Keratinocyte (primary cell): ENCODE data around the gene RIT2. TPM values are rescaled to one million over a fixed set of nuclear protein-coding genes. Genes with fewer than 3 reads are reported as not detected.

Experiments
- DNase-seq: peaks from one replicate; pipeline ENCODE4 v3.0.0-alpha.2; 2011; ENCODE audit warnings: low read depth, missing footprints, low spot score
- FAIRE-seq: peaks from 2 replicates; lab custom pipeline; 2011; peaks lifted over from hg19 to GRCh38; lab: Jason Lieb, UNC
- H2AFZ ChIP-seq: 2 replicates; pipeline ENCODE4 v1.6.0; 2012; ENCODE audit warnings: low read length, control low read depth, inconsistent platforms; ENCODE audit not compliant: control insufficient read depth
- H3K27ac ChIP-seq: 2 replicates; pipeline ENCODE4 v1.5.1; 2011; ENCODE audit warnings: low read length; ENCODE audit not compliant: control insufficient read depth, insufficient read depth
- H3K27me3 ChIP-seq: 3 replicates; pipeline ENCODE4 v1.6.0; 2011; ENCODE audit warnings: low read length; ENCODE audit not compliant: control insufficient read depth, insufficient read depth; ENCODE audit errors: extremely low read depth
- H3K36me3 ChIP-seq, 2 experiments: 2 replicates in 1 of 2; 3 replicates in 1 of 2; pipeline ENCODE4 v1.5.1; 2011; ENCODE audit warnings: low read length in 2 of 2, mild to moderate bottlenecking in 1 of 2; ENCODE audit not compliant: control insufficient read depth in 2 of 2, insufficient read depth in 2 of 2; ENCODE audit errors: extremely low read depth in 1 of 2
- H3K4me1 ChIP-seq: 3 replicates; pipeline ENCODE4 v1.5.1; 2011; ENCODE audit warnings: low read length; ENCODE audit not compliant: control insufficient read depth, insufficient read depth; ENCODE audit errors: extremely low read depth
- H3K4me2 ChIP-seq: 3 replicates; pipeline ENCODE4 v1.6.0; 2011; ENCODE audit warnings: low read depth, low read length; ENCODE audit not compliant: control insufficient read depth, insufficient read depth; ENCODE audit errors: extremely low read depth
- H3K4me3 ChIP-seq, 3 experiments: fragments of 200-600 bp in 1 of 3; sonication (generic) in 1 of 3; 2 replicates in 2 of 3; 3 replicates in 1 of 3; pipeline ENCODE4 v1.5.1; 2011 to 2016; ENCODE audit warnings: low read length in 3 of 3, mild to moderate bottlenecking in 3 of 3, control low read depth in 2 of 3, inconsistent platforms in 1 of 3, low read depth in 1 of 3, mixed read lengths in 1 of 3, mixed run types in 1 of 3, moderate library complexity in 1 of 3; ENCODE audit not compliant: control insufficient read depth in 2 of 3, insufficient read depth in 2 of 3; ENCODE audit errors: extremely low read depth in 1 of 3
- H3K79me2 ChIP-seq: 2 replicates; pipeline ENCODE4 v1.6.0; 2012; ENCODE audit warnings: low read length; ENCODE audit not compliant: control insufficient read depth, insufficient read depth
- H3K9ac ChIP-seq: 3 replicates; pipeline ENCODE4 v1.6.0; 2011; ENCODE audit warnings: low read length; ENCODE audit not compliant: control insufficient read depth, insufficient read depth; ENCODE audit errors: extremely low read depth
- H3K9me1 ChIP-seq: 3 replicates; pipeline ENCODE4 v1.6.0; 2011; ENCODE audit warnings: low read length; ENCODE audit not compliant: control insufficient read depth, insufficient read depth; ENCODE audit errors: extremely low read depth
- H3K9me3 ChIP-seq: 2 replicates; pipeline ENCODE4 v1.5.1; 2012; ENCODE audit warnings: low read depth, low read length; ENCODE audit not compliant: control insufficient read depth
- H4K20me1 ChIP-seq: 3 replicates; pipeline ENCODE4 v1.6.0; 2011; ENCODE audit warnings: low read length; ENCODE audit not compliant: control insufficient read depth, insufficient read depth; ENCODE audit errors: extremely low read depth
- CTCF ChIP-seq, 3 experiments: IDR thresholded peaks in 1 of 3; conservative IDR thresholded peaks in 1 of 3; optimal IDR thresholded peaks in 1 of 3; 2 replicates in 2 of 3; 3 replicates in 1 of 3; pipeline versions ENCODE3 to v1.5.1; 2011; ENCODE audit warnings: low read length in 3 of 3, mild to moderate bottlenecking in 3 of 3, moderate library complexity in 2 of 3, control low read depth in 1 of 3, inconsistent platforms in 1 of 3; ENCODE audit not compliant: insufficient read depth in 2 of 3; ENCODE audit errors: extremely low read depth in 1 of 3
- EZH2 ChIP-seq: IDR thresholded peaks from one replicate; pipeline ENCODE4 v1.6.1; 2012; ENCODE audit warnings: inconsistent platforms, mild to moderate bottlenecking, low read length, moderate library complexity
- dilution Hi-C: fragments of 300-500 bp; cut with MboI; formaldehyde crosslinking; loops from one replicate; pipeline ENCODE4 v1.7.0; 2020; ENCODE audit warnings: low sequenced_read_pairs; ENCODE audit not compliant: extremely low pct_ligation_motif_present
- polyA minus RNA-seq, 3 experiments: library from RNA; depleted of rRNA, polyadenylated mRNA; stranded (reverse); fragments of >200 nt; gene quantifications; 1 replicate in 1 of 3; 2 replicates in 1 of 3; 3 replicates in 1 of 3; pipeline ENCODE4 v1.2.3, GENCODE V29; 2011
- polyA plus RNA-seq, 5 experiments: library from polyadenylated mRNA; depleted of rRNA in 3 of 5; stranded (reverse) in 3 of 5; stranded (forward) in 1 of 5; unstranded in 1 of 5; fragments of >200 nt; gene quantifications; 1 replicate in 1 of 5; 2 replicates in 3 of 5; 3 replicates in 1 of 5; pipeline versions ENCODE4 v1.2.1 to v1.2.3, GENCODE V29; 2011 to 2012; ENCODE audit warnings: missing spikeins in 2 of 5, low read depth in 1 of 5, low replicate concordance in 1 of 5

RIT2 gene
- polyA plus RNA-seq, result not detected in 3 replicates
- not detected for polyA plus RNA-seq (2011; ENCODE audit: low read depth)
- polyA plus RNA-seq (2011; cell fraction: cytosol; rRNA removed), result not detected in 2 replicates
- polyA plus RNA-seq (2011; cell fraction: nucleus; rRNA removed), result not detected in 2 replicates
- polyA plus RNA-seq (2012; ENCODE audit: low replicate concordance), result not detected in 2 replicates
- polyA minus RNA-seq, result not detected in 3 replicates
- polyA minus RNA-seq (2011; cell fraction: cytosol; rRNA and poly(A)+ RNA removed), result not detected
- polyA minus RNA-seq (2011; cell fraction: nucleus; rRNA and poly(A)+ RNA removed), result not detected in 2 replicates

GRCh38 chr18:43115076-43115921, at the start of gene RIT2:
Gene RIT2, minus strand, starts transcription at chr18:43115685.
- Histone ChIP-seq H3K9me3 (no peaks in the 10 kb centered on the region), H4K20me1 (no peaks in the 10 kb centered on the region), H3K4me2 (no peak within 1 kb of the TSS), H3K79me2 (no peaks in the 10 kb centered on the region), H3K36me3 (no peaks in the 10 kb centered on the region), H3K9ac (no peak within 1 kb of the TSS), H3K4me1 (no peaks in the 10 kb centered on the region), H3K4me3 (no peak within 1 kb of the TSS), H2AFZ (no peak within 1 kb of the TSS), H3K27me3 (no peaks in the 10 kb centered on the region), H3K9me1 (no peaks in the 10 kb centered on the region), H3K27ac (no peak within 1 kb of the TSS)
- FAIRE-seq (no peak), DNase-seq (no peak)
- no peak for TF ChIP-seq CTCF (optimal IDR thresholded peaks at IDR 0.05 in 1 of 3, IDR thresholded peaks at IDR 0.05 in 1 of 3, conservative IDR thresholded peaks at IDR 0.05 in 1 of 3; ENCODE audit: extremely low read depth in 1 of 3, insufficient read depth in 2 of 3, low read length in 3 of 3)
- dilution Hi-C loops, result no loop called here

GRCh38 chr18:43161528-43161927, 46.0 kb upstream of the RIT2 start:
- Histone ChIP-seq H4K20me1 (no peaks in the 10 kb centered on the region), H3K4me3 (no peak overlapping the region), H3K27me3 (no peaks in the 10 kb centered on the region), H3K9me3 (no peaks in the 10 kb centered on the region), H3K9me1 (no peaks in the 10 kb centered on the region), H3K4me2 (no peak overlapping the region), H3K9ac (no peak overlapping the region), H3K36me3 (no peaks in the 10 kb centered on the region), H3K79me2 (no peaks in the 10 kb centered on the region), H2AFZ (no peak overlapping the region), H3K4me1 (no peaks in the 10 kb centered on the region), H3K27ac (no peak overlapping the region)
- DNase-seq, result no peak
- dilution Hi-C loops, result no loop called here
- FAIRE-seq, result no peak
- TF ChIP-seq EZH2 (no peak), CTCF (optimal IDR thresholded peaks at IDR 0.05 in 1 of 3, IDR thresholded peaks at IDR 0.05 in 1 of 3, conservative IDR thresholded peaks at IDR 0.05 in 1 of 3; ENCODE audit: extremely low read depth in 1 of 3, insufficient read depth in 2 of 3, low read length in 3 of 3) (no peak)
